WTC11 (cell line): ENCODE measurements around the gene PPP3CA. TPM values are rescaled to one million over a fixed set of nuclear protein-coding genes. Genes with fewer than 3 reads are reported as not detected.

Source experiments
- ATAC-seq: fragments of 200-7000 bp; cut with Tn5 transposase; 2 replicates; pipeline ENCODE4 v1.10.0; 2021; ENCODE audit warnings: mild to moderate bottlenecking, moderate library complexity
- CTCF ChIA-PET: fragments of 300-600 bp; sonication (Branson Sonifier 250); formaldehyde crosslinking; loops from one replicate; lab custom pipeline; 2021; ENCODE audit warnings: antibody characterized with exemption; lab: Charles Lee
- POLR2A ChIA-PET: fragments of 350-600 bp; sonication (Branson Sonifier 250); formaldehyde crosslinking; loops from one replicate; lab custom pipeline; 2021; ENCODE audit warnings: antibody characterized with exemption; lab: Charles Lee
- DNase-seq: peaks from one replicate; pipeline ENCODE4 v3.0.0; 2021; ENCODE audit warnings: low spot score
- H3K27ac Mint-ChIP-seq: 2 replicates; pipeline ENCODE4 v1.8.0; 2021; ENCODE audit warnings: mixed read lengths
- H3K27me3 Mint-ChIP-seq: 2 replicates; pipeline ENCODE4 v1.8.0; 2021; ENCODE audit warnings: low read depth, mild to moderate bottlenecking, moderate library complexity, mixed read lengths
- H3K36me3 Mint-ChIP-seq: 2 replicates; pipeline ENCODE4 v1.8.0; 2021; ENCODE audit warnings: mixed read lengths
- H3K4me1 Mint-ChIP-seq: 2 replicates; pipeline ENCODE4 v1.8.0; 2022; ENCODE audit warnings: mixed read lengths
- H3K4me3 Mint-ChIP-seq: 2 replicates; pipeline ENCODE4 v1.8.0; 2021; ENCODE audit warnings: mild to moderate bottlenecking, moderate library complexity, mixed read lengths
- H3K9me3 Mint-ChIP-seq: 2 replicates; pipeline ENCODE4 v1.8.0; 2021; ENCODE audit warnings: mixed read lengths
- CBFB ChIP-seq: sonication (generic); formaldehyde crosslinking; IDR thresholded peaks from 2 replicates; pipeline ENCODE4 v1.8.1; 2022; ENCODE audit warnings: mild to moderate bottlenecking, low read depth, missing genetic modification reagents
- CDX4 ChIP-seq: fragments of 250-450 bp; sonication (Bioruptor Pico); IDR thresholded peaks from 2 replicates; pipeline ENCODE4 v1.9.0; 2021; ENCODE audit warnings: moderate library complexity, mild to moderate bottlenecking, inconsistent platforms, borderline replicate concordance
- CREB1 ChIP-seq: sonication (generic); formaldehyde crosslinking; IDR thresholded peaks from 2 replicates; pipeline ENCODE4 v1.8.0; 2023; ENCODE audit warnings: mild to moderate bottlenecking, missing genetic modification reagents
- E2F4 ChIP-seq: sonication (generic); formaldehyde crosslinking; IDR thresholded peaks from 2 replicates; pipeline ENCODE4 v1.8.1; 2022; ENCODE audit warnings: low read depth, mild to moderate bottlenecking, moderate library complexity, missing genetic modification reagents, borderline replicate concordance
- E2F5 ChIP-seq: sonication (generic); formaldehyde crosslinking; IDR thresholded peaks from 2 replicates; pipeline ENCODE4 v1.8.1; 2022; ENCODE audit warnings: mild to moderate bottlenecking, moderate library complexity, missing genetic modification reagents
- JAZF1 ChIP-seq: fragments of 250-450 bp; sonication (Bioruptor Pico); IDR thresholded peaks from 2 replicates; pipeline ENCODE4 v1.9.0; 2021; ENCODE audit warnings: moderate library complexity, mild to moderate bottlenecking, inconsistent platforms
- MLX ChIP-seq: sonication (generic); formaldehyde crosslinking; IDR thresholded peaks from 2 replicates; pipeline ENCODE4 v1.8.1; 2023; ENCODE audit warnings: mild to moderate bottlenecking, missing genetic modification reagents, moderate library complexity
- MXD4 ChIP-seq: fragments of 250-450 bp; sonication (Bioruptor Pico); IDR thresholded peaks from 2 replicates; pipeline ENCODE4 v1.8.0; 2021; ENCODE audit warnings: mild to moderate bottlenecking, moderate library complexity, borderline replicate concordance
- NFATC4 ChIP-seq: fragments of 250-450 bp; sonication (Bioruptor Pico); IDR thresholded peaks from 2 replicates; pipeline ENCODE4 v1.9.0; 2021; ENCODE audit warnings: mild to moderate bottlenecking
- OVOL2 ChIP-seq: fragments of 250-450 bp; sonication (Bioruptor Pico); IDR thresholded peaks from 2 replicates; pipeline ENCODE4 v1.9.0; 2021; ENCODE audit warnings: mild to moderate bottlenecking, borderline replicate concordance
- RORB ChIP-seq: fragments of 250-450 bp; sonication (Bioruptor Pico); IDR thresholded peaks from 2 replicates; pipeline ENCODE4 v1.9.0; 2021; ENCODE audit warnings: mild to moderate bottlenecking
- SMAD4 ChIP-seq: sonication (generic); formaldehyde crosslinking; IDR thresholded peaks from 2 replicates; pipeline ENCODE4 v1.8.0; 2022; ENCODE audit warnings: mild to moderate bottlenecking, missing genetic modification reagents
- USF2 ChIP-seq: sonication (generic); formaldehyde crosslinking; IDR thresholded peaks from 2 replicates; pipeline ENCODE4 v1.8.1; 2023; ENCODE audit warnings: mild to moderate bottlenecking, missing genetic modification reagents, moderate library complexity
- ZNF232 ChIP-seq: sonication (generic); formaldehyde crosslinking; IDR thresholded peaks from 2 replicates; pipeline ENCODE4 v1.8.0; 2022; ENCODE audit warnings: mild to moderate bottlenecking, missing genetic modification reagents
- total RNA-seq: library from RNA; stranded (reverse); gene quantifications from 3 replicates; pipeline ENCODE4 v1.2.3, GENCODE V29; 2021

PPP3CA gene
- total RNA-seq, 1 experiment from 2014 or later = 41.6 TPM

- ChIA-PET POLR2A (no interaction called here), CTCF (interaction anchor here (0.6 kb wide), 1 partner anchor 180 kb away, joined by 4 read pairs; no protein-coding TSS in a partner anchor)
- Mint-ChIP-seq H3K36me3 (no peaks in the 10 kb centered on the region), H3K4me1 (peaks cover 13% of the 10 kb centered on the region), H3K4me3 (no peak overlapping the region)
- TF ChIP-seq E2F5 (no peak), CREB1 (CRISPR knock-in tag) (no peak), SMAD4 (CRISPR knock-in tag) (no peak), CDX4 (CRISPR knock-in tag) (no peak), OVOL2 (CRISPR knock-in tag) (no peak), CBFB (no peak), JAZF1 (CRISPR knock-in tag) (no peak), ZNF232 (no peak)
- TF ChIP-seq, all 79 proteins: peak for 0
- no peak for ATAC-seq
- DNase-seq = no peak
- no peak overlapping the region; the same call in 1 of the 2 replicates for H3K27ac Mint-ChIP-seq
- H3K9me3 Mint-ChIP-seq = no peaks in the 10 kb centered on the region
- no peaks in the 10 kb centered on the region for H3K27me3 Mint-ChIP-seq
Observed at GRCh38 chr4:101141855-101142254, 205.5 kb downstream of the PPP3CA start.

GRCh38 chr4:101141230-101141629 is 206.1 kb downstream of the PPP3CA start:
- TF ChIP-seq USF2 (CRISPR knock-in tag) (no peak), RORB (CRISPR knock-in tag) (no peak), E2F4 (CRISPR knock-in tag) (no peak), MLX (CRISPR knock-in tag) (no peak), MXD4 (CRISPR knock-in tag) (no peak), NFATC4 (CRISPR knock-in tag) (no peak)
- TF ChIP-seq, all 79 proteins: peak for 0
- no peaks in the 10 kb centered on the region for H3K9me3 Mint-ChIP-seq
- ATAC-seq = no peak
- DNase-seq = no peak
- no peak overlapping the region for H3K4me3 Mint-ChIP-seq
- no peaks in the 10 kb centered on the region for H3K36me3 Mint-ChIP-seq
- peak overlapping the region; percentile 19 for H3K27ac Mint-ChIP-seq
- CTCF ChIA-PET = no interaction called here
- H3K4me1 Mint-ChIP-seq = peaks cover 13% of the 10 kb centered on the region
- no peaks in the 10 kb centered on the region for H3K27me3 Mint-ChIP-seq
- POLR2A ChIA-PET = no interaction called here

GRCh38 chr4:101140228-101140627 is 207.1 kb downstream of the PPP3CA start:
- POLR2A ChIA-PET = no interaction called here
- DNase-seq = no peak
- Mint-ChIP-seq H3K27me3 (no peaks in the 10 kb centered on the region), H3K9me3 (no peaks in the 10 kb centered on the region), H3K4me1 (peaks cover 13% of the 10 kb centered on the region), H3K4me3 (no peak overlapping the region), H3K36me3 (no peaks in the 10 kb centered on the region), H3K27ac (no peak overlapping the region)
- CTCF ChIA-PET = no interaction called here
- no peak for TF ChIP-seq E2F5
- no peak for ATAC-seq
